AML-193 (cell line): ENCODE measurements around the gene SUCNR1.
"Not testable (repeated sequence)": the region's sequence is repeated elsewhere in the genome, so short reads cannot be mapped to it uniquely, and the experiment has no call there.

Experiments used
- DNase-seq, 2 experiments: peaks; one replicate each; lab custom pipeline; 2025; lab: John Stamatoyannopoulos, UW

Gene SUCNR1, protein sequence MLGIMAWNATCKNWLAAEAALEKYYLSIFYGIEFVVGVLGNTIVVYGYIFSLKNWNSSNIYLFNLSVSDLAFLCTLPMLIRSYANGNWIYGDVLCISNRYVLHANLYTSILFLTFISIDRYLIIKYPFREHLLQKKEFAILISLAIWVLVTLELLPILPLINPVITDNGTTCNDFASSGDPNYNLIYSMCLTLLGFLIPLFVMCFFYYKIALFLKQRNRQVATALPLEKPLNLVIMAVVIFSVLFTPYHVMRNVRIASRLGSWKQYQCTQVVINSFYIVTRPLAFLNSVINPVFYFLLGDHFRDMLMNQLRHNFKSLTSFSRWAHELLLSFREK

DNA sequence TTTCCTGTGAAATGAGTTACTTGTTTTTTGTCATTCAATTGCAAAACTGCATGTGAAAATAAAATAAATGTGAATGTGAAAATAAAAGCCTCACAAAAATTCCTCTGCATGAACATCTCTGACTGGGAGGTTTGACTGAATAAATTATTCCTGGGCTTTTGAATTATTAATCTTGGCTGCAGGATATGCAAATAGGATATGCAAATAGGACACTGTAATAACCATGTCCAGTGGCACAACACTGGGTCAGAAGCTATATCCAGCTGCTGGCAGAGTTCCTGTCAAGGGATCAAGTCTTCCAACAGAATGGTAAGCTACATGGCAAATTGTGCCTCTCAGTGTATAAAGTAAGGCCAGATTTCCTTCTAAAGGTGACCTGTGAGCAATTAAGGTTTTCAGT, at the start of gene SUCNR1:
TSS of gene SUCNR1 (plus strand) at position 246 of the 400 bp plus-strand sequence. CDS start 6,250 bp downstream, outside the sequence.
- DNase-seq: peak; percentile 57 to 64

GRCh38 chr3:151827816-151828215, 45.6 kb upstream of the SUCNR1 start:
- no peak for DNase-seq

DNA sequence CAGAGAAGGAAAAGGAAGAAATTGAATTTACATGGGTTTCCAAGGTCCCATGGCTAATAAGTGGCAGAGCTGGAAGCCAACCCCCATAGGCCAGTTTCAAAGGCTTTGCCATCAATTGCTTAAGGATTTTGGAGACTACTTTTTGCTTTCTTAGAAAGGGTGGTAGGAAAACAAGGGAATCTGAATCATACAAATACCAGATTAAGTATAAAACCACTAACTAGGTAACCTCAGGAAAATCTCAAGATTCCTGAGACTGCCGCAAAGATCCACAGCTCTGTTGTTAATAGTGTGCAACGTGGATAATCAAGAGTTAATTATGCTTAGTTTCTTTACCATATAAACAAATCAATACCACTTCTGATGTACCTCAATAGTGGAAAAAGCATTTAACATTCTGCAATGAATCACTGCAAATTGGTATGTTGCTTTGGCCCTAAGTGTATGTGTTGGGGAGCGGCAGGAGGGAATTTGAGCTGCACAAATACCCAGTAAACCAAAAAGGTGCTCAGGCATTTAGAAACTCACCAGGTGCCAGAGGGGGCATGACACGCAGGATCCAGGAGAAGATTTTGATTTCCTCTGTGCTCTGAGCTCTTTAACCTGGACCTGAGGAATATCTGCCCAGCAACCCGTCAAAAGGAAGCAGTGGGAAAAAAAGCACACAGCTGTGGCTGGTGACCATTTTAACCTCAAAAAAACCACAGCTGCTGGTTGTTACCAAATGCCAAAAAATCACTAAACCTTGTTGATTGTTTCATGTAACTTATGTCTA, 37.5 kb upstream of the SUCNR1 start:
- DNase-seq: no peak

DNA sequence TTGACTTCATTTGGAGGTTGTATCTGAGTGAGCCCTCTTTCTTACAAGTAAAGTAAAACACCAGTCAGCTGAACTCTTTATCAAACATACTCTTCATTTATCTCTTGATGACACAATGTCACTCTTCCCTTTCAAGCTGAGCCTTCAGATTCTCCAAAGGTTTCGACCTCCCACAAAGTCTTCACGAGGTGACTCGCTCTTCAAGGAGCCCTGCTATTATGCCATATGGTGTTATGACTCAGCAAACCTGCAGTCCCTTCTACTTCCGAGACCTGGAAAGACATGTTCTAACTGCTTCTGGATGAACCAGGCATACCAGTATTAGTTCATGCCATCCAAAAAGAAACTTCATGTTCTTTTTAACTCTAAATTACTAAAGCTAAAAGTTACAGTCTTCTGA, 36.4 kb upstream of the SUCNR1 start:
- peak in 1 of 2 experiments; percentile 14 for DNase-seq

DNA sequence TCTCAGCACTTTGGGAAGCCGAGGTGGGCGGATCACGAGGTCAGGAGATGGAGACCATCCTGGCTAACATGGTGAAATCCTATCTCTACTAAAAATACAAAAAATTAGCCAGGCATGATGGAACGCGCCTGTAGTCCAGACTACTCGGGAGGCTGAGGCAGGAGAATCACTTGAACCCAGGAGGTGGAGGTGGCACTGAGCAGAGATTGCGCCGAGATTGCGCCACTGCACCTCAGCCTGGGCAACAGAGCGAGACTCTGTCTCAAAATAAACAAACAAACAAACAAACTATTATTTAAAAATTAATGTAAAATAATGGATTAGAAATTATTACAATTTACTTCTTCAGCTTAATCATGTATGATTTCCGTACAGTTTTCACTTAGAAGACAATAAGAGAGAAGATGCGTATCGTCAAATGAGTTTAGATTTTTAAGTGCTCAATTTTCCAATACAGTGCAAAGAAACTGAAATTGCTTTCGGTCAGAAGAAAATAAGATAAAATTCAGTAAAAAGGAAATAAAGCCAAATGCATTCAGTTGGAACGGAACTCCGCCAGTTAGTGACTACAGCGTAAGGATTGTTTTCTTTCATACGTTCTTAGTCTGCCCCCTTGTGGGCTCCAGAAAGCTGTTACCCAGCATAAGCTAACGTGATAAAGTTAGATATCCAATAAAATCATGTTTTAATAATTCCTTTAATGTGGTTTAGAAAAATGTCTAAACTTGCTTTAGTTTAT, 34.7 kb upstream of the SUCNR1 start:
- DNase-seq: peak; percentile 88 to 89

DNA sequence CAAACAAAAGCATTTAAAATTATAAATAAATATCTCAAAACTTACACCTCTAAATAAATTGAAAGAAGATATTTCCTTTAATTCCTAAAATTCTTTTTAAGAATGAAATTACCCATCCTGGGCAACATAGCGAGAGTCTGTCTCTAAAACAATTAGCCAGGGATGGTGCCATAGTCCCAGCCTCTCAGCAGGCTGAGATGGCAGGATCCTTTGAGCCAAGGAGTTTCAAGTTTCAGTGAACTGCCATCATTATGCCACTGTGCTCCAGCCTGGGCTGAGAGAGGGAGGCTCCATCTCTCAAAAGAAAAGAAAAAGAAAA, 34.2 kb upstream of the SUCNR1 start:
- DNase-seq: no peak

DNA sequence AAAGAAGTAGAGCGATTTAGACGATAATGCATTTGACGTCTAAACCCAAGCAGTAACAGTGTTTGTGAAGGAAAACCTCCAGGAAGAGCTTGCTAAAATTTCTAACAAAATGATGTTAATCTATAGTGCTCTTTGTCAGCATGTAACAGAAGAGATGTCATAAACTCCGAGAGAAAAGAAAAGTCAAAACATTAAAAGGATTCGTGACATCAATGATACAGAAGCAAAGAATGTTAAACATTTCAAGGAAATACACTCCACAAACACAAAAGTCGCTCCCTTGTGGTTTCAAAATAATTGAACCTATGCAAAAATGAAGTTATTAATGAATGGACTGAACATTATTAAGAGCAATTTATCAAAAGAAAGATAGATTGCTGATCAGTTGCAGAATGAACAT, 31.6 kb upstream of the SUCNR1 start:
- no peak for DNase-seq

- DNase-seq: no peak
These were observed 30.2 kb upstream of the SUCNR1 start for GRCh38 chr3:151843275-151843674.

GRCh38 chr3:151845306-151845905, 28.0 kb upstream of the SUCNR1 start:
- DNase-seq: no peak

GRCh38 chr3:151850065-151850464, 23.4 kb upstream of the SUCNR1 start:
- DNase-seq: not testable (repeated sequence)

DNA sequence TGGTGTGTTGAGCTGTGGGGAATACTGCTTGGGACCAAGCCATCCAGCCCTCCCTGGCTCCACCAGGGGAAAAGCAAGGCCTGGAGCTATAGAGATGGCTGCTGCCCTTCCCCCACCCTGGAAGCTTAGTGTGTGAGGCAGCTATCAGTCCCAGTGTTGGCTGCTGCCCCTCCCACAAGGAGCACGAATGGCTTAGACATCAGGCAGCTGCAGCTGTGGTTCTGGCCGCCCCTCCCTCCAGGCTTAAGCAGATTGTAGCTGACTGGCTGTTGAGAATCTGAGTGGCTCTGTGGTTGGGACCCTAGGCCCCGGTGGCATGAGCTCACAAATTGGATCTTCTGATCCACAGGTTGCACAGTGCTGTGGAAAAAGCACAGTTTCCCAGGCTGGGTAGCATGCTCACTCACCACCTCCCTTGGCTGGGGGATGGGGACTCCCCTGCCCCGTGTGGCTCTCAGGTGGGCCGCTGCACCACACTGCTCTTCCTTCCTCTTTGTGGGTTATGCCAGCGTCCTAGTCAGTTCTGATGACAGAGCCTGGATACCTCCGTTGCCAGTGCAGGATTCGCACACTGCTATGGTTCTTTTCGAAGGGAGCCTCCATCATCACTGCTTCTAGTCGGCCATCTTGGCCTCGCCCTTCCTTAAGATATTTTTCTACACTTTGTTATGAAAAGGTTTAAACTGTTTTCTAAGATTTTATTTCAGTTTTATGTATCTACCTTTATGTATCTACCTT, 21.2 kb upstream of the SUCNR1 start:
- DNase-seq: no peak

- DNase-seq: no peak
These were observed 17.3 kb upstream of the SUCNR1 start for GRCh38 chr3:151856118-151856517.

- no peak for DNase-seq
These were observed 16.8 kb upstream of the SUCNR1 start for GRCh38 chr3:151856641-151857040.

GRCh38 chr3:151859233-151859673, 14.2 kb upstream of the SUCNR1 start:
- DNase-seq: no peak

DNA sequence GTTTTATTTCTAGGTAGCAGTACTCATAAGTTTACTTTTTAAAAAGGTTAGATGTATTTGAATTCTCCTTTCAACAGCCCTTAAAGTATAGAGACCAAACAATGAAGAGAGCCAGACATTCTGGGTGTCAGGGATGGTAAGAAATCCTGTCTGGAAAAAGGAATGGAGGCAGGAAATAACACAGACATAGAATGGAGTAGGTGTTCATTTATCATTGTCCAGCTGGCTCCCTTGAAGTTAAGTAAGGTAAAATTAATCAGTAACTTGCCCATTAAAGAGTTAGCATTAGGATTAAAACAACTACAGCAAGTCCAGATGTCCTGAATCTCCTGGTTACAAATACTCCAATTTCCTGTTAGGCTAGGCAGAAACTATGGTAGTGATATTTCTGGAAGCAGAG, 13.5 kb upstream of the SUCNR1 start:
- DNase-seq: no peak

DNA sequence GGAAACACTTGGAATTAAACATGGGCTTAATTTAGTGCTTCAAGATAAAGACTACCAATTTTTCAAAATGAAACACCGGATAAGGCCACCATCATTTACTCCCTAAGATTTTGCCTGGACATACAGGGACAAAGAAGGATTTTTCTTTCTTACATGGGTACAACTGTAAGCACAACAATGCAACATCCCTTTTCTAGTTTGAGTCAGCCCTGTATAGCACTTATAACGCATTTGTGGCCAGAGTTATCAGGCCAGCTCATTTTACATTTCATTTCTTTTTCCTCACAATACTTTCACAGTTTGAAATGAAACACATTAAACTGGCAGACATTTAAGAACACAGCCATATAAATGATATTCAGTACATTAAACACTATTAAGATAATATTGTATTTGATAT, 9.8 kb upstream of the SUCNR1 start:
- DNase-seq: no peak

GRCh38 chr3:151864423-151865101, 8.9 kb upstream of the SUCNR1 start:
- DNase-seq: peak in 1 of 2 experiments; percentile 30

DNA sequence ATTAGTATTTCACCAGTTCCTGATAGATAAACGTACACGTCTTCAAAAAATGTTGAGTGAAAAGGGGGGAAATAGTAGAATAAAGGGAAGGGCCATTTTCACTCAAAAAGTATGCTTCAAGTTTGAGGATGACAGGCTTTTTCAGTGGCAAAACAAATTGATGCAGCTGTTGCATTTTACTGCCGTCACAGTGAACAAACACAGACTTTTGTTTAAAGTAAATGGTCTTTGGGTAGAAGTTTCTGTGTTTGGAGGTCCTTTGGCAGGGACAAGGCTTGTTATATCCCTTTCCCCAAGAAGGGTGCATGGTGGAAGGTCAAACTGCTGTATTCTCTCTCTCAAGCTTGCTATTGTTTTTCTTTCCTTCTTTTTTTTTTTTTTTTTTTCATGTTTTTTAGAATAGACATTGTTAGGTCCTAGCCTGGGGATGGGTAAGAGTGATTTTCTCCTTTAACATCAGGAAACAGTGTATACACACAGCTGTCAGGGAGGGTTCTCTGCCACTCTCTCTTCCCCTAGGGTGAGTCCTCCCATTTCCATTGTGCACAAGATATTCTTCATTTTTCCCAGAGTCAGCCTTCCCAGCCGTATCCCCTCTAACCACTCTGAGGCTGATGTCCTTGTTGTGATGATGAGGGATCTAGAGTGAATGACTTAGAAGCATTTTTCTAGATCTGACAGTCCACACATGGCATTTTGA, 6.6 kb upstream of the SUCNR1 start:
- no peak for DNase-seq

- DNase-seq: no peak
These were observed 5.8 kb upstream of the SUCNR1 start for GRCh38 chr3:151867666-151868065.

- DNase-seq: no peak
These were observed 4.3 kb upstream of the SUCNR1 start for GRCh38 chr3:151869181-151869580.
